GM18511 (cell line): ENCODE data around the gene NRXN3.

ENCODE experiments used
- ATAC-seq: cut with Tn5 transposase; IDR thresholded peaks from one replicate; pipeline ENCODE4 v1.9.1; 2021; ENCODE audit warnings: mild to moderate bottlenecking, moderate library complexity; ENCODE audit not compliant: unreplicated experiment

The NRXN3 gene

GRCh38 chr14:79175671-79176070 lies 1005.5 kb downstream of the NRXN3 start:
- ATAC-seq, result no peak

GRCh38 chr14:79177106-79177505 lies 1006.9 kb downstream of the NRXN3 start:
- no peak for ATAC-seq

DNA sequence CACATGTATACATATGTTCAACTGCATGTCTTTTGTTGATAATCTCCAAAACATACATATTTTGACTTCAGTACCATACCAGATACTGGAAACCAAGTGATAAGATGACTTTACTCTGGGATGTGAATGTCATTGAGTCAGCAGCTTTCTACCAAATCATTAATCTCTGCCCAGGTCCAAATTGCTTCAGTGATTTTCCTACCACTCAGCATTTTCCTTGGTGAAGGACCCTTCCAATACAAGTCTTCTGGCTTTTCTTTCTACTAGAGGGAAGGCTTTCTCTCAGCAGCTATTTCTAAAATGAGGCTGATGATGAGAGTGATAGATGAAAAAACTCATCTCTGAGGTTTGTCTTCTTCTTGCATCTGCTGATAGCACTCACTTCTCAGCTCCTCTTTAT lies 1008.5 kb downstream of the NRXN3 start:
- ATAC-seq, result no peak

DNA sequence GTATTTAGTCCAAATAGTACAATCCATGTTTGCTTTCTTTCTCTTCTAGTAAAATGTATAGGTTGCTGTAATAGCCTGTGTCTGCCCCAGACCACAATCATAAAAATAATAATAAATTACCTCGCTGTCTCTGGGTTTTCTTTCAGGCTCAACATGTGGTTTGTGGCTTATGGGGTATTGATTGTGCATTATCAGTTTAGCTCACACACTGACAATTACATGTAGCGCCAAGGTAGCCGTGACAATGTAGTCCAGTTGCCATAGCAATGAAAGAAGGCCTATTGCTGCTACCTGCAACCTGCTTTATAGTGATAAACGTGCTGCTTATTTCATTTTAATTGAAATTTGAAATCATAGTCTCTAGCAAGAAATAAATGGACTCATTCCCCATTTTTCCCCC lies 1009.8 kb downstream of the NRXN3 start:
- no peak for ATAC-seq

DNA sequence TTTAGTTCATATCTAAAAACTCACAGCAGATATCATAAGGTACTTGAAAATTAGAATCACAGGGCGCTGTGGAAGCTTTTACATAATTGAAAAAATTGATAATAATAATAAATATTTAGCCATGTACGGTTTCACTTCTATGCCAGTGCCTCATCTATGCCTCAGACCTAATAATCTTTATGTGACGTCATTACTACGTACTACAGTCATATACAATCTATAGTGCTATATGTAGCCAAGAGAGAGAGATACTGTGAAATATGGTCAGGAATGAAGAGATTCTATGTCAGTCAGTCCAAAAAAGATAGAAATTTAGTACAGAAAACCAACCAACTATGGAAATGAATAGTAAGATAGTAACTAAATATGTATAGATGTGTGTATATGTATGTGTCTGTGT lies 1010.5 kb downstream of the NRXN3 start:
- no peak for ATAC-seq

DNA sequence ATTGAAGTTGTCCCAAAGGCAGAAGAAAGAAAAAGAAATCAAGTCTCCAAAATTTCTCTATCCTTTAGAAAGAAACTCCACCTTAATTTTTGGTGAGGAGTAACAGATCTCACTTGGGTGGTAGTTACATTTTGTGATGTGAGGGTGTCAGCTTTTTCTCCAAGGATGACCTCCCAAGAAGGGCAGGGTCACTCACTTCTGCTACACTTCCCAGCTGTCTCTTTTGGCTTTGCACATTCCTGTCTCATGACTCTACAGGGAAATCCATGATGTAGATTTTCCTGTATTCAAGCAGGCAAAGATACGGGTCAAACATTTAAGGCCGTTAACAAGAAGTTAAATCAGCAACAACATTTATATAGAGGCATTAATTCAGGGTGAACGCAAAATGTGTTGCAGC lies 1016.4 kb downstream of the NRXN3 start:
- no peak for ATAC-seq

- no peak for ATAC-seq
Observed at GRCh38 chr14:79193689-79194477, 1023.7 kb downstream of the NRXN3 start.

DNA sequence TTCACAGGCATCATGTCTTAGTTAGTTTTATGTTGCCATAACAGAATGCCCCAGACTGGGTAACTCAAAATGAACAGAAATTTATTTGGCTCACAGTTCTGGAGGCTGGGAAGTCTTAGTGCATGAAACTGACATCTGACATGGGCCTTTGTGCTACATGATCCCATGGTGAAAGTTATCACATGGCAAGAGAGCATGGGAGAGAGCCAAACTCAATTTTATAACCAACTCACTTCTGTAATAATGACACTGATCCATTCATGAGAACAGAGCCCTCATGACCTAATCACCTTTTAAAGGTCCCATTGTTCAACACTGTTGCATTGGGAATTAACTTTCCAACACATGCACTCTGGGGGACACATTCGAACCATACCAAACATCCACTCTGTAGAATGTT lies 1026.0 kb downstream of the NRXN3 start:
- ATAC-seq, result no peak

DNA sequence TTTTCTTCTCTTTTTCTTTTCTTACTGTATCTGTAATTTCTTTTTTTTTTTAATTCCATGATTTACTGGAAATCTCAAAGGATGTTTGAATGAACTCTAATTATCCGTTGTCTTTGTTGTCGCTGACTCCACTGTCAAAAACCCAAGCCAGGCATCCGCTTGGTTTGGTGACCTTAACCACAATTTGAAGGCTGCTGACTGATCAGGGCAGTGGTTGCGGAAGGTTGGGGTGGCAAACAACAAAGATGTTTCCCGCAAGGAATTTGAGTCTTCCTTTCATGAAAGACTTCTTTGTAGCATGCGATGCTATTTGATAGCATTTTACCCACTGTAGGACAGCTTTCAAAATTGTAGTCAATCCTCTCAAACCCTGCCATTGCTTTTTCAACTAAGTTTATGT lies 1027.3 kb downstream of the NRXN3 start:
- no peak for ATAC-seq

DNA sequence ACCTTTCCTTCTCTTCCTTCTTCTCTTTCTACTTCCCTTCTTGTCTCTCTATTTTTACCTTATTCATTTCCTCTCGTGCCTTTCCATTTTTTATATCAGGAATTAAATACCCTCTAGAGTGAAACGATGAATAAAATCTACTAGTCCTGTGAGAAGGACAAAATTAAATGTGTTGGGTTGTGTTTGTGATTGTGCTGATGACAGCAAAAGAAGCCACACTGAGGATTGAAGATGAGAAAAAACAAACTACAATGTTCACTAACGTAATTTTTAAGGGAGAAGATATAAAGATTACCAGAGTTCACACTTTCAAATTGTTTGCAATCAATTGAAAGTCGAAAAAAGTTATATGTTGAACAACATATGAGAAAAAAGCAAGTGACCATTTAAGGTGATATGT lies 1029.0 kb downstream of the NRXN3 start:
- no peak for ATAC-seq

DNA sequence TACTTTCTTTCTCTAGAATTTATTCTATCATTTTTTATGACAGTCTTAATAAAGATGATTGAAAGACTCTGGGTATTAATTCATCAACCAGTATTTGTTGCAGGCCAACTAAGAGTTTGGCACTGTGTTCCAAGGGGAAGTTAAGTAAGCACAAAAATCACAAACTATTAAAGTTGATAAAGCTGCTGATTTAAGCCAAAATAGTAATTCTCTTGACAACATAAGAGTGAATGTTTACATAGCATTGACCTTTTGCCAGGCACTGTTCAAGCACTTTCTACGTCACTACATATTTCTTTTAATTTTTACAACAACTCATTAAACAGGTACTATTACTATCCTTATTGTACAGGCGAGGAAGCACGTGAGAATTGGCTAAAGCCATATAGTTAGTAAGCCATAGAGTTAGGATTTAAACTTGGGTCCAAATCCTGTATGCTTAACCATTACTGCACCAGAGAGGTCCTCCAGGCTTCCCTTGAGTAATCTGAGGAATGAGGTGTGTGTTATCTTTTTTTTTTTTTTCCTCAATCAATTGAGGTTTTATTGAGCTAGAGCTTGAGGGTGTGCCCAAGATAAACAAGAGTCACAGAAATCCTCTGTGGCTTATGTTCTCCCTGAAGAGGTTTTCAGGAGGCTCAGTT lies 1031.5 kb downstream of the NRXN3 start:
- no peak for ATAC-seq

DNA sequence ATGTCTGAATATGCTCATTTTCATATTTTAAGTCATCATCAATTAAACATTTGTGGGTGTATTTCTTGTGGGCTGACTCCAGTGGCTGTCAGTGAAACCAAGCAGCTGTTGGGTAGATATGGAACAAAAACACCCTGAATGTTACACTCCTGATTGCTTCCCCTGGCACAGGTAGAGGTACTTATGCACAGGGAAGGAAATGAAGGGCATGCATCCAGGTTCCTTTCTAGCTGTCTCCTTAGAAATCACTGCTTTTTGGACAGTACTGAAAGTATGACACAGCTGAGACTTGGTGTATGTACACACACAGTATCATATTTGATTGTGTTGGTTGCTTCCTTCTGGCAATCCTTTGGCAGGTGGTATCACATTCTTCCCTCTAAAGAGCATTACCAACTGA lies 1034.4 kb downstream of the NRXN3 start:
- no peak for ATAC-seq

- no peak for ATAC-seq
Observed at GRCh38 chr14:79209418-79209817, 1039.2 kb downstream of the NRXN3 start.

GRCh38 chr14:79225815-79226214 lies 1055.6 kb downstream of the NRXN3 start:
- ATAC-seq, result no peak

DNA sequence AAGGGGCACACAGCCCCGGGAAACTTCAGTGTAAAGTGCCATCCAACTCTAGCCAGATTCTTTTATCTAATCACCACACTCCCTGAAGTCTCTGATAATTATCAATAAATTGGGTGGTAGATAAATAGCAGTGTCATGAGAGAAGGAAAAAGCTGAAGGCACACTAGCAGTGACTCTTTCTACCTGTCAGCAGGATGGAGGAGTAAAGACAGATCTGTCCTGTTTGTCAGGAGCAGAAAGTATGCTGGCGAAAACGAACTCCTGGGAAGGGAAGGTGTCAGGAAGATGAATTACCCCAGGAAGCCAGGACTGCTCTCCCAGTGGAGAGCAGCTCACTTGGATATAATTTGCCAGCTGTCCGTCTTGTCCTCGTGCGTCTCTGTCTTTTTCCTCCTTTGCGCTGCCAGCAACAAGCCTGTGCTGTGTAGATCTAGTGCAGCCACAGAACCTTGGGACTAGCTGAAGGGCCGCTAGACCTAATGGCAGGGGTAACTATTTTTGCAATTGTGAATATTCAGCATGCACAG lies 1059.3 kb downstream of the NRXN3 start:
- no peak for ATAC-seq

DNA sequence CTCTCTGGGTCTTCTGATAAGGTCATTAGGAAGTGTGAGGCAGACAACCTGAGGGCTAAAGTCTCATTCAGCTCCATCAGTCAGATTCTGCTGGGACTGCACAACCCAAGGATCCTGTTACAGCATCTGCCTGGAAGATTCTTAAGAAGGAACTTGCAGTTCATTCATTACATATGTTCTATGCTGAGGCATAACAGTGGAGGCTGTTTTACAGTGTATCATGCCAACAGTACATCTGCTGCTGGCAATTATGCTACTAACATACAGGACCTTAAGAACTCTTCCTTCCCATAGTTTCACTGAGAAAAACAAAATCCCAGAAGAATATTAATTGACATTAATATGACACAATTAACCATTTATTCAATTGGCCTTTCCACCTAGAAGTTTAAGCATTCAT lies 1072.5 kb downstream of the NRXN3 start:
- no peak for ATAC-seq

DNA sequence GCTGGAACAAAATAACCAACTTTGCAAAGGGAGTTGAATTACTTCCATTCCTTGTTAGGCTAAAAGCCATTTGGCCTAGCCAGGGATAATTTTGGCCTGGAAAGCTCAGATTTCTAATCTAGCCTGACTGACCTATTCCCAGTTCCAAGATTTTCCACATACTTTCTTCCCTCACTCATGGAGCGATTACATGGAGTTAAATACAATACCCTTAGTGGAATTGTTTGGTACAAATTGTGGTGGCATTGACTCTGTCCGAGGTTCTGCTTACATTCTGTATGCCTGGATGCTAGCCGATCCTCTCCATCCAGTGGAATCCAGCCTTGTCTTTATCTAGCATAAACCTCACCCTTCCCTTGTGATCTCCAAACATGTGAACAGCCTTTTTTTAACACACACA lies 1076.0 kb downstream of the NRXN3 start:
- no peak for ATAC-seq

DNA sequence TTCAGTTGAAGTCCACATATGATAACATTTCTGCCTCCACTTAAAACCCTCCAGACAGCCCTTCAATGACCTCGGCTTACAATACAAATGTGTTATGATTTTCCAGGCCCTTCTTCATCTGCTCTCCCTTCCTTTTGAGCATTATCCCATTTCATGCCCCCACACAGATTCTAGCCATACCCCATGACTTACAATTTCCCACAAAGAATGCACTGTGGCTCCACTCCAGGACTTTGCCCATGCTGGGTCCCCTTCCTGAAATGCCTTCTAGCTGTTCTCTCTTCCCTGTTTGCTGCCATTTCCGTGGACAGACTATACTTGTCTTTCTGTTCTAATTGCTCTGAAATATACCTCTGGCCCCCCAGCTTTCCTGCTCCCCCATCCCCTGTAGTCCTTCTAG lies 1078.0 kb downstream of the NRXN3 start:
- no peak for ATAC-seq

- no peak for ATAC-seq
Observed at GRCh38 chr14:79248771-79249170, 1078.6 kb downstream of the NRXN3 start.

DNA sequence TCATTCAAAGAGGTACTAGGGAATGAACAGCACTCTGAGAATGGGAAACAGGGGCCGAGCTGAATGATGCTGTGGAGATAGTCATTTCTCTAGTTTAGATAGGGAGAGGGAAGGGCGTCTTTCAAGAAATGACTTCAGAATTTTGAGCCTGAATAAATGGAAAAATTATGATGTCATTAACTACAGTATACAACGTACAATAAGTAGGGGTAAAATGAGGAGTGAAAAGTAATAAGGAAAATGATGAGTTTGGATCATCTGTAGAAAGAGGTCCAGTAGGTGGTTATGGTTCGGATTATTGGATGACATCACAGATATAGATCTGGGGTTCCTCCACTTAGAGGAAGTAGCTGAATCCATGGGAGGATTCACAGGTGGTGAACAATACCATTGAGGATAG lies 1081.1 kb downstream of the NRXN3 start:
- ATAC-seq, result no peak

GRCh38 chr14:79253576-79253975 lies 1083.4 kb downstream of the NRXN3 start:
- ATAC-seq, result no peak

- no peak for ATAC-seq
Observed at GRCh38 chr14:79254069-79254775, 1084.0 kb downstream of the NRXN3 start.
